ENCODE measurements around the gene MED22.

The MED22 gene

DNA sequence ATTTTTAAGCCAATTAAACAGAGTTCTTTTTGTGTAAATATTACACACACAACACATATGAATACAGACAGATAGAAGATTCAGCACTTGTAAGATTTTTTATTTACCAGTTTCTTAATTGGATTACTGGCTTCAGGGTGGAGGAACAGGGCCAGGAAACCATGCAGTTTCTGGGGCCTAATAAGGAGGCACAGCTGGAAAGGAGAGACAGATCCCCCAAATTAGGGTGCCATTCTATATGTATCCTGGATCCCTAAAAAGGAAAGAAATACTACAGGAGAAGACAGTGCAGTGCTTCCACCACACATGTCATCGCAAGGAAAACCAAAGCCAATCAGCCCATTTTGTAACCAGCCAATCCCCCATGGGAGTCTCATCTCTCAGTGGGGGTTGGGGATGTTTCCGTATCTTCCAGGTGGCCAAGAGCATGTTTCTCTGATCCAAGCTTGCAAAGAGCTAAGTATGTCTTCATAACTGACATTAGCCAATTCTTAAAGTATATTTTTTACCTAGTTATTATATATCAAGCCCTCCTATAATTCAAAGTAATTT is 57.1 kb downstream of the MED22 start:
- H3K27me3 Mint-ChIP-seq = peaks cover 38 to 39% of the 10 kb centered on the region in 2 donors
- no peak overlapping the region for H3K4me3 Mint-ChIP-seq
- H3K9me3 Mint-ChIP-seq = peaks cover 0 to 2% of the 10 kb centered on the region in 2 donors
- ATAC-seq (replicated peaks) = no peak
- H3K27ac Mint-ChIP-seq = no peak overlapping the region
- no peaks in the 10 kb centered on the region for H3K36me3 Mint-ChIP-seq (ENCODE audit: insufficient read depth)
- DNase-seq = no peak
- no peaks in the 10 kb centered on the region for H3K4me1 Mint-ChIP-seq (ENCODE audit: low read depth in 2 of 2)
